CD4-positive, alpha-beta T cell treated with Interleukin-17A for 1 hour (primary cell): ENCODE measurements around the gene LNX2.

Source experiments
- DNase-seq: peaks from one replicate; pipeline ENCODE4 v3.0.0-alpha.2; 2020

LNX2 gene

GRCh38 chr13:27620377-27621115 is at the start of gene LNX2:
LNX2 (minus strand) TSS chr13:27620529; CDS start chr13:27581703, 38,826 bp downstream.
- peak; percentile 97 for DNase-seq

GRCh38 chr13:27667946-27668345 is 47.6 kb upstream of the LNX2 start:
- DNase-seq, result no peak

- no peak for DNase-seq
These were observed 46.6 kb upstream of the LNX2 start for GRCh38 chr13:27666951-27667350.

GRCh38 chr13:27665761-27666160 is 45.4 kb upstream of the LNX2 start:
- no peak for DNase-seq

- no peak for DNase-seq
These were observed 45.0 kb upstream of the LNX2 start for GRCh38 chr13:27665333-27665732.

GRCh38 chr13:27663947-27664346 is 43.6 kb upstream of the LNX2 start:
- DNase-seq, result no peak

- DNase-seq, result no peak
These were observed 42.6 kb upstream of the LNX2 start for GRCh38 chr13:27662738-27663470.

- DNase-seq, result no peak
These were observed 40.7 kb upstream of the LNX2 start for GRCh38 chr13:27661017-27661416.

- no peak for DNase-seq
These were observed 40.2 kb upstream of the LNX2 start for GRCh38 chr13:27660511-27660910.

GRCh38 chr13:27659145-27659865 is 39.0 kb upstream of the LNX2 start:
- no peak for DNase-seq

GRCh38 chr13:27658546-27658945 is 38.2 kb upstream of the LNX2 start:
- DNase-seq, result no peak

- no peak for DNase-seq
These were observed 37.4 kb upstream of the LNX2 start for GRCh38 chr13:27657724-27658123.

- no peak for DNase-seq
These were observed 34.5 kb upstream of the LNX2 start for GRCh38 chr13:27654816-27655215.

- no peak for DNase-seq
These were observed 33.7 kb upstream of the LNX2 start for GRCh38 chr13:27654059-27654458.

- no peak for DNase-seq
These were observed 30.0 kb upstream of the LNX2 start for GRCh38 chr13:27650312-27650711.

- no peak for DNase-seq
These were observed 24.0 kb upstream of the LNX2 start for GRCh38 chr13:27644302-27644701.

- DNase-seq, result no peak
These were observed 23.2 kb upstream of the LNX2 start for GRCh38 chr13:27643334-27644132.

- DNase-seq, result no peak
These were observed 21.6 kb upstream of the LNX2 start for GRCh38 chr13:27641711-27642502.

GRCh38 chr13:27639186-27639585 is 18.9 kb upstream of the LNX2 start:
- DNase-seq, result no peak

- DNase-seq, result no peak
These were observed 18.2 kb upstream of the LNX2 start for GRCh38 chr13:27638521-27638920.

GRCh38 chr13:27638001-27638400 is 17.7 kb upstream of the LNX2 start:
- no peak for DNase-seq

- no peak for DNase-seq
These were observed 16.9 kb upstream of the LNX2 start for GRCh38 chr13:27637289-27637626.
